Smooth muscle cell (in vitro differentiated cells): ENCODE data around the gene RAPGEF4. TPM values are rescaled to one million over a fixed set of nuclear protein-coding genes. Genes with fewer than 3 reads are reported as not detected.
"Not testable (repeated sequence)": the region's sequence is repeated elsewhere in the genome, so short reads cannot be mapped to it uniquely, and the experiment has no call there.

ENCODE experiments used
- DNase-seq: peaks from one replicate; lab custom pipeline; 2025; ENCODE audit not compliant: unreplicated experiment; lab: John Stamatoyannopoulos, UW
- H2AFZ ChIP-seq: fragments of 200-600 bp; sonication (generic); 2 replicates; pipeline ENCODE4 v1.6.0; 2016; ENCODE audit warnings: antibody characterized with exemption, low read depth, mild to moderate bottlenecking
- H3F3A ChIP-seq: fragments of 200-600 bp; sonication (generic); 2 replicates; pipeline ENCODE4 v1.6.0; 2017; ENCODE audit warnings: antibody characterized with exemption, low read depth
- H3K27ac ChIP-seq: fragments of 200-600 bp; sonication (generic); 2 replicates; pipeline ENCODE4 v1.5.1; 2016; ENCODE audit warnings: low read depth, mild to moderate bottlenecking
- H3K27me3 ChIP-seq: fragments of 200-600 bp; sonication (generic); 2 replicates; pipeline ENCODE4 v1.6.1; 2016; ENCODE audit warnings: low read depth, mild to moderate bottlenecking
- H3K36me3 ChIP-seq: fragments of 200-600 bp; sonication (generic); 2 replicates; pipeline ENCODE4 v1.5.1; 2016; ENCODE audit warnings: low read depth
- H3K4me1 ChIP-seq: fragments of 200-600 bp; sonication (generic); 2 replicates; pipeline ENCODE4 v1.5.1; 2016; ENCODE audit warnings: low read depth
- H3K4me2 ChIP-seq: fragments of 200-600 bp; sonication (generic); 2 replicates; pipeline ENCODE4 v1.6.0; 2016; ENCODE audit warnings: mild to moderate bottlenecking
- H3K4me3 ChIP-seq: fragments of 200-600 bp; sonication (generic); 2 replicates; pipeline ENCODE4 v1.5.1; 2016; ENCODE audit warnings: mild to moderate bottlenecking
- H3K79me2 ChIP-seq: fragments of 200-600 bp; sonication (generic); 2 replicates; pipeline ENCODE4 v1.6.0; 2016; ENCODE audit warnings: low read depth, mild to moderate bottlenecking
- H3K9ac ChIP-seq: fragments of 200-600 bp; sonication (generic); 2 replicates; pipeline ENCODE4 v1.6.0; 2016; ENCODE audit warnings: low read depth
- H3K9me3 ChIP-seq: fragments of 200-600 bp; sonication (generic); replicated peaks from 2 replicates; pipeline ENCODE4 v1.5.1; 2016; ENCODE audit warnings: low read depth
- H4K20me1 ChIP-seq: fragments of 200-600 bp; sonication (generic); 2 replicates; pipeline ENCODE4 v1.6.0; 2016; ENCODE audit warnings: low read depth
- CTCF ChIP-seq: fragments of 200-600 bp; sonication (generic); IDR thresholded peaks from 2 replicates; pipeline ENCODE4 v1.5.1; 2017; ENCODE audit warnings: borderline replicate concordance, mild to moderate bottlenecking, antibody characterized with exemption; ENCODE audit not compliant: insufficient read depth, poor library complexity, severe bottlenecking
- WGBS: methylation state at CpG from one replicate; pipeline ENCODE4 v1.1.7; 2016; ENCODE audit warnings: low lambda C conversion rate; 5-methylcytosine and 5-hydroxymethylcytosine counted together
- polyA plus RNA-seq: library from polyadenylated mRNA; unstranded; fragments of >200 nt; fragmentation: Nextera tagmentation; extraction: Ambion mirVana; gene quantifications from 2 replicates; pipeline ENCODE4 v1.2.1, GENCODE V29; 2016
- total RNA-seq: library from RNA; depleted of rRNA; stranded (reverse); fragments of >200 nt; gene quantifications from 2 replicates; pipeline ENCODE4 v1.2.3, GENCODE V29; 2014

RAPGEF4 gene
- total and polyA plus RNA-seq, 2 experiments from 2014 or later = 0.35 to 2.7 TPM

GRCh38 chr2:173037245-173038120, 301.8 kb downstream of the RAPGEF4 start:
- Histone ChIP-seq H3K9me3 (no peaks in the 10 kb centered on the region), H2AFZ (no peak overlapping the region), H3K4me2 (no peak overlapping the region), H3K79me2 (no peaks in the 10 kb centered on the region), H3K27ac (no peak overlapping the region), H3K9ac (no peak overlapping the region), H3K4me3 (no peak overlapping the region), H3K36me3 (no peaks in the 10 kb centered on the region), H3K27me3 (no peaks in the 10 kb centered on the region), H3K4me1 (no peaks in the 10 kb centered on the region), H3F3A (no peaks in the 10 kb centered on the region), H4K20me1 (no peaks in the 10 kb centered on the region)
- TF ChIP-seq CTCF = no peak
- 78% methylated on average over 12 of the region's 12 CpGs for WGBS
- no peak for DNase-seq

GRCh38 chr2:173038257-173038656, 302.6 kb downstream of the RAPGEF4 start:
- not testable (repeated sequence) for H2AFZ ChIP-seq, H3K9me3 ChIP-seq, H3K27ac ChIP-seq, H3F3A ChIP-seq, DNase-seq, H3K36me3 ChIP-seq, H4K20me1 ChIP-seq, H3K9ac ChIP-seq, H3K79me2 ChIP-seq, H3K4me2 ChIP-seq, H3K27me3 ChIP-seq, H3K4me1 ChIP-seq, H3K4me3 ChIP-seq
- 91% methylated on average over 2 of the region's 2 CpGs for WGBS

GRCh38 chr2:173040729-173041128, 305.1 kb downstream of the RAPGEF4 start:
- no peaks in the 10 kb centered on the region for H3K27me3 ChIP-seq

GRCh38 chr2:173043476-173043875, 307.8 kb downstream of the RAPGEF4 start:
- H3K36me3 ChIP-seq = no peaks in the 10 kb centered on the region
- no peak overlapping the region for H2AFZ ChIP-seq
- peaks cover 8% of the 10 kb centered on the region for H3F3A ChIP-seq
- no peaks in the 10 kb centered on the region for H3K27me3 ChIP-seq
- H3K4me1 ChIP-seq = peaks cover 4% of the 10 kb centered on the region
- no peaks in the 10 kb centered on the region for H4K20me1 ChIP-seq
- no peak overlapping the region for H3K4me3 ChIP-seq
- no peak for DNase-seq
- TF ChIP-seq CTCF = no peak
- no peaks in the 10 kb centered on the region for H3K9me3 ChIP-seq
- no peaks in the 10 kb centered on the region for H3K79me2 ChIP-seq
- H3K27ac ChIP-seq = peak overlapping the region; percentile 79
- 95% methylated on average over 8 of the region's 8 CpGs for WGBS
- H3K4me2 ChIP-seq = no peak overlapping the region
- H3K9ac ChIP-seq = no peak overlapping the region

More at GRCh38 chr2:173040729-173041128, 305.1 kb downstream of the RAPGEF4 start:
- Histone ChIP-seq H3K4me2 (no peak overlapping the region), H3K27ac (no peak overlapping the region), H3K79me2 (no peaks in the 10 kb centered on the region), H3K4me3 (no peak overlapping the region), H4K20me1 (no peaks in the 10 kb centered on the region), H3K9me3 (no peaks in the 10 kb centered on the region), H3K9ac (no peak overlapping the region), H2AFZ (no peak overlapping the region), H3F3A (peaks cover 8% of the 10 kb centered on the region), H3K4me1 (peaks cover 4% of the 10 kb centered on the region), H3K36me3 (no peaks in the 10 kb centered on the region)
- DNase-seq = no peak
- TF ChIP-seq CTCF = no peak
